SK-N-MC (cell line): ENCODE data around the gene SEC14L1.

ENCODE experiments used
- EZH2 ChIP-seq: fragments of 200-600 bp; sonication (generic); IDR thresholded peaks from one replicate; pipeline ENCODE4 v1.6.1; 2017; ENCODE audit warnings: antibody characterized with exemption
- FOXP2 ChIP-seq: optimal IDR thresholded peaks from 2 replicates; pipeline ENCODE3; 2011; ENCODE audit warnings: mild to moderate bottlenecking, moderate library complexity; ENCODE audit not compliant: insufficient read depth; ENCODE audit errors: extremely low read length, control extremely low read depth
- POLR2AphosphoS5 ChIP-seq: IDR thresholded peaks from 2 replicates; pipeline ENCODE4 v1.6.1; 2012; ENCODE audit warnings: mild to moderate bottlenecking, low read depth, low read length, borderline replicate concordance

GRCh38 chr17:77217123-77217522 lies 76.4 kb downstream of the SEC14L1 start:
- TF ChIP-seq POLR2AphosphoS5 (no peak), EZH2 (no peak), FOXP2 (no peak)
